ENCODE results near the gene GMIP.
"Not testable (repeated sequence)": the region's sequence is repeated elsewhere in the genome, so short reads cannot be mapped to it uniquely, and the experiment has no call there.

GMIP gene

GRCh38 chr19:19610376-19611202, 32.9 kb downstream of the GMIP start:
- no peak for DNase-seq (ENCODE audit: low read depth in 1 of 2, low spot score in 1 of 2)

DNA sequence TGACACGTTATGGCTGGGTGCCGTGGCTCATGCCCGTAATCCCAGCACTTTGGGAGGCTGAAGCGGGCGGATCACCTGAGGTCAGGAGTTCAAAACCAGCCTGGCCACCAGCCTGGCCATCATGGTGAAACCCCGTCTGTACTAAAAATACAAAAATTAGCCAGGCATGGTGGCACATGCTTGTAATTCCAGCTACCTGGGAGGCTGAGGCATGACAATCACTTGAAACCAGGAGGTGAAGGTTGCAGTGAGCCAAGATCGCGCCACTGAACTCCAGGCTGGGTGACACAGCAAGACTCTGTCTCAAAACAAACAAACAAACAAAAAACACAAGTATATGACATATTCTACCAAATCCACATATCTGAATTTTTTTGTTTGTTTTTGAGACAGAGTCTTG, 36.8 kb downstream of the GMIP start:
- DNase-seq (ENCODE audit: low read depth in 1 of 2, low spot score in 1 of 2): not testable (repeated sequence)

GRCh38 chr19:19606021-19606420, 37.4 kb downstream of the GMIP start:
- peak in 1 of 2 donors; percentile 24 for DNase-seq (ENCODE audit: low read depth in 1 of 2, low spot score in 1 of 2)

DNA sequence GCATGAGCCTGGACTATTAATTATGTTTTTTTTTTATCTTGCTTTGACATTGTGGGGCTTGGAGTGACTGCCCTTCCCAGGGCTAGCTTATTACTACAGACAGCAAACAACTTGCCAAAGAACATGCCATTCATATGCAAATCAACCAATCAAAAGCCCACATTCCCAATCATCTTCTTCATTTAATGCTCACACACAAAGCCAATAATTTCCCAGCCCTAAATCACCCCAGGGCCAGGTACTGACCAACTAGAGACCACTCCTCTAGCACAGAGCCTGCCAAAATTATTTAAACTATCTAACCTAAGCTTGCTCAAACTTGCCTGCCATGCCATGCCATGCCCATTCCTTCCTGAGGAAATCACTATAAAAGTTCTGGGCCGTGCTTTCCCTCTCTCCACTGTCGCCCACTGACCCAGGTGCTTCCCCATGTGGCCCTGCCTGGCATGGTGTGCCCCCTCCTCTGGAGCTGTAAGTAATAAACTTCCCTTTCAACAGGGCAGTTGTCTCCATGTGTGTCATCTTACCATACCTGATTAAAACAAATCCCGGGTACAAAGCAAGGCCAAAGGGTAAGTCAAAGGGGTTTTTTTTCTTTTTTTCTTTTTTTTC, 40.6 kb downstream of the GMIP start:
- no peak for DNase-seq (ENCODE audit: low read depth in 1 of 2, low spot score in 1 of 2)

GRCh38 chr19:19602136-19602712, 41.2 kb downstream of the GMIP start:
- no peak for DNase-seq (ENCODE audit: low read depth in 1 of 2, low spot score in 1 of 2)

DNA sequence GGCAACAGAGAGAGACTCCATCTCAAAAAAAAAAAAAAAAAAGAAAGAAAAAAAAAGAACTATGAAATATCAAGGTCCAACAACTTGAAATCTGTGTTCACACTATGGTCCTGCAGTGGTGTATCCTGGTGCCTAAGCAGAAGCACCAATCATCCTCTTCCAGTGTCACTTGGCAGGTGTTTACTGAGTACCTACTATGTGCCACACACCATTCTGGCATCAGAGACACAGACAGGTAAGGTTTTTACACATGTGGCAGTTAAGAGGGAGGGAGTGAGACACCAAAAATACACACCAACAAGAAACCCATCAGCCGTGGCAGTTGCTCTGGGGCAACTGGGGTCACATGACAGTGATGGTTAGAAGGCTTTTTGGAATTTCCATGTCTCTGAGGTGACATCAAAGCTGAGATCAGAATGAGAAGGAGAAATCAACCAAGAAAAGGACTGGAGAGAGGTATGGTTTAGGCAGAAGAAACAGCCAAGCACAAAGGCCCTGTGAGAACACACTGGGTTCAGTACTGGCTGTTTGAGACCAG, 42.6 kb downstream of the GMIP start:
- DNase-seq (ENCODE audit: low read depth in 1 of 2, low spot score in 1 of 2): no peak

- DNase-seq (ENCODE audit: low read depth in 1 of 2, low spot score in 1 of 2): peak in 1 of 2 donors; percentile 39
Observed at GRCh38 chr19:19598728-19599451, 44.6 kb downstream of the GMIP start.

DNA sequence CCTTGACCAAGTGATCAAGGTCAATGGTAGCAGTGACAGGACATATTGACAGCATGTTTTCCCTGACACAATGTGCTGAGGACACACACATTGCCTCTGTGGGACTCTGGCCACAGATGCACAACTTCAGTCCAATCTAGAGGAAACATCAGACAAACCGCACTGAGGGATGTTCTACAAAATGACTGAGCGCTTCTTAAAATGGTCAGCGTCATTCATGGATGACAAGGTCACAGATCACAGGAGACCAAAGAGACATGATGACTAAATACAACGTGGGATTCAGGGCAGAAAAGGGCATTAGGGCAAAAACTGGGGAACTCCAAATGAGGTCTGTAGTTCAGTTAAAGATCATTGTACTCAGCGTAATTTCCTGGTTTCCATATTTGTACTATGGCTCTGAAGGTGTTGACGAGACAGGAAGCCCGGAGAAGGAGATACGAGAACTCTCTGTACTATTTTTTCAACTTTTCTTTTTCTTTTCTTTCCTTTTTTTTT, 45.6 kb downstream of the GMIP start:
- peak in 1 of 2 donors; percentile 26 for DNase-seq (ENCODE audit: low read depth in 1 of 2, low spot score in 1 of 2)

DNA sequence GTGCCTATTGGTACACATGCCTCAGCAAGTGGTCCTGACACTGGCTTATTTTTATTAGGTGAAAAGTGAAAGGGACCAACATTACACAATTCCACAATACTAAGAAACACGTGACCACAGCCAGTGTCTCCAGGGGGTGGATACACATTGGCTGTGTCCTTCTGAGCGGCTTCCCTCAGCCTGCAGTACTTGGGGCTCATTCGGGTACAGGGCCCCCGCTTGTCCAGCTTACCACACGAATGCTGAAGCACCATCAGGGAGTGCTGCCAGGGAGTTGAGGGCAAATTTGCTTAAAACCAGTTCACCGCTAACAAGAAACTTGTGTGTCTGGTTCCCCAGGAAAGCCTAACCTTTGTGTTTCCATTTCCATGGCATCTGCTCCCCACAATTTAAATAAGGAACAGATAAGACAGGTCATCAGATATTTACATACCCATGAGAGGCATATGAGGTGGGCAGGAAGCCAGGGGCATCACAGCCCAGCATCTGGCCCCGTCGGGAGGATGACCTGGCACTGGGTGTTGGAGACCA, 48.2 kb downstream of the GMIP start:
- no peak for DNase-seq (ENCODE audit: low read depth in 1 of 2, low spot score in 1 of 2)

DNA sequence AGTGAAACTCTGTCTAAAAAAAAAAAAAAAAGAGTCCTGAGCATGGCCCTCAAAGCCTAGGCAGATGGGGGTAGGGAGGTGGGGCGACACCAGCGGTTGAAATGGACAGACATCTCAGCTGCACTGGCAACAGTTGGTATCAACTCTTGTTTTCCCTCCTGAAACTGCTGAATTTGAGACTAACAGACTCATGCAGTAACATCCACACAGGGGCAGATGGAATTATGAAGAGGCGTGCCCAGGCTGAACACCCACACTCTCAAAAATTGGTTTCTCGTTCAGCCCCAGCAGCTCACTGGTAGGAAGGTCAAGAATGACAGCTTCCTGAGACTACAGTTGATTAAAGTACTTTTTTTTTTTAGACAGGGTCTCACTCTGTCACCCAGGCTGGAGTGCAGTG, 49.1 kb downstream of the GMIP start:
- no peak for DNase-seq (ENCODE audit: low read depth in 1 of 2, low spot score in 1 of 2)

GRCh38 chr19:19592690-19593089, 50.8 kb downstream of the GMIP start:
- DNase-seq (ENCODE audit: low read depth in 1 of 2, low spot score in 1 of 2): no peak

DNA sequence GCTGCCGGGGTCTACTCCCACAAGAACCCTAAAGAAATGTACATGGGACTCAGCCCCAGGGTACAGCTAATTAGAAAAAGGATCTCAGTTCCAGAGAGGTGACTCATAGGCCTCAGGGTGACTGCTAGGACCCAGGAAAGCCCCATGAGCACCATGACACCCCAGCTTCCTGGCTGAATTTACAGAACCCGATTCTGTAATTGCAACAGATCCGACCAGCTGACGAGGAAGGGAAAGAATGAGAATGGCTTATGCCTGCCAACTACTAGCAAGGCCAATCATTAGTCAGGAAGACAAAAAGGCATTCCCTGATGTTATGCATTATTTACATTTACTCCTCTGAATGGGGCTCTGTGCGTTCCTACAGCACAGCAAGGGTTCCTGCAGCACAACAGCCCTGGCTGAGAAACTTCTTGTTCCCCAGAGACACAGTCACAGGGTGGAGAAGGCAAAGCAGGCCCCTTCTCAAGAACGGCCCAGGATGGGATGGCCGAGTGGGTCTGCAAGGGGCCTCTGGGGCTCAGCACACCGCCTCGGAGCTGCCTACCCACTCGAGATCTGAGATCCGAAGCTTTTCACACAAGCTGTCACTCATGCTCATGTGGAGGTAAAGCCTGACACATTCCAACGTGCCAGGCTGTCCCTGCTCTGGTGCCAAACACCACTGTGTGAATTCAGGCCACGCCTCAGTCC, 52.2 kb downstream of the GMIP start:
- DNase-seq (ENCODE audit: low read depth in 1 of 2, low spot score in 1 of 2): peak; percentile 29 to 42

GRCh38 chr19:19588546-19588945, 54.9 kb downstream of the GMIP start:
- DNase-seq (ENCODE audit: low read depth in 1 of 2, low spot score in 1 of 2): no peak

DNA sequence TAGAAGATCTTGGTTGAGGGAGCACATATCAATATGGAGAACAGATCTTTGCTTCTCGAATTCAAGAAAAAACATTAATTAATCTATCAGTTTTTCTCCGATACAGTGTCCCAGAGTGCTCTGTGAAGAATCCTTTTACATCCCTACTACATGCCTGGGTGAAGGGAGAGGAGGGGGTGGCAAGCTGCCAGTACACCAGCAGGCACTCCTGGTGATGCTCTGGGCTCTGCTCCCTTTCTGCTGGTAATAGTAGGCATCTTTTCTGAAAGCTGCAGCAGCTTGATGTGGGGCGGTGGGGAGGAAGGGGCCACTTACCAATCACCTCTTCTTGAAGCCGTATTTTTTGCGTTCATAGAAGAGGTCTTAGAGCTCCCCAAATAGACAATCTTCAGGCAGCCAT, 55.7 kb downstream of the GMIP start:
- no peak for DNase-seq (ENCODE audit: low read depth in 1 of 2, low spot score in 1 of 2)

- DNase-seq (ENCODE audit: low read depth in 1 of 2, low spot score in 1 of 2): no peak
Observed at GRCh38 chr19:19584356-19584755, 59.1 kb downstream of the GMIP start.

DNA sequence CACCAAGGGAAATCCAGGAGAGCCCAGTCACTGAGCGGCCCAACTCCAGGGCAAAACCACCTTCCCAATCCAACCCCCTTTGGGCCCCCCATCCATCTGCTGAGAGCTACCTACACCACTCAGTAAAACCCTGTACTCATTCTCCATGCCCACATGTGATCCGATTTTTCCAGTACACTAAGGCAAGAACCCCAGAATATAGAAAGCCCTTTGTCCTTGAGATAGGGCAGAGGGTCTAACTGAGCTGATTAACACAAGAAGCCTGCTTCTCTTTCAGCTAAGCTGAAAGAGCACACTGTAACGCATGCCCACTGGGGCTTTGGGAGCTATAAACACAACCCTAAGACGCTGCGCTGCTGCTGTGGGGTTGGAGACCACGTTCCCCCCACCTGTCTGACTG, 61.0 kb downstream of the GMIP start:
- no peak for DNase-seq (ENCODE audit: low read depth in 1 of 2, low spot score in 1 of 2)

DNA sequence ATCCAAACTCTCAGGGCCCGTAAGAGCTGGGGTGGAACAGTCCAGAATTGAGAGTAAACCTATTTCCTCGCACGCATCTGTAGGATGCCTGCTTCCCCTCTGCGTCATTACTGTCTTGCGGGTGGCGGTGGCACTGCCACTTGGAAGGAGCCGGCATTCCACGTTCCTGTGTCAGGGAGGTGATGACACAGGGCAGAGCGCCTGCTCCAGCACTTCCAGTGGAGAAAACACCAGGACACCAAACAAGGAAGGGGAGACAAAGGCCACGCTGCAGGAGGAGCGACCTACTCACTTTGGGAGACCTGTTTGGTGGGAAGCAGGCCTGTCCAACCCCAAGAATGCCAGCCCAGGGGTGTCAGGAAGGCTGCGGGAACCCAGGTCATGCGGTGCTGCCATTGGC, 62.1 kb downstream of the GMIP start:
- no peak for DNase-seq (ENCODE audit: low read depth in 1 of 2, low spot score in 1 of 2)

GRCh38 chr19:19580418-19580817, 63.0 kb downstream of the GMIP start:
- no peak for DNase-seq (ENCODE audit: low read depth in 1 of 2, low spot score in 1 of 2)

DNA sequence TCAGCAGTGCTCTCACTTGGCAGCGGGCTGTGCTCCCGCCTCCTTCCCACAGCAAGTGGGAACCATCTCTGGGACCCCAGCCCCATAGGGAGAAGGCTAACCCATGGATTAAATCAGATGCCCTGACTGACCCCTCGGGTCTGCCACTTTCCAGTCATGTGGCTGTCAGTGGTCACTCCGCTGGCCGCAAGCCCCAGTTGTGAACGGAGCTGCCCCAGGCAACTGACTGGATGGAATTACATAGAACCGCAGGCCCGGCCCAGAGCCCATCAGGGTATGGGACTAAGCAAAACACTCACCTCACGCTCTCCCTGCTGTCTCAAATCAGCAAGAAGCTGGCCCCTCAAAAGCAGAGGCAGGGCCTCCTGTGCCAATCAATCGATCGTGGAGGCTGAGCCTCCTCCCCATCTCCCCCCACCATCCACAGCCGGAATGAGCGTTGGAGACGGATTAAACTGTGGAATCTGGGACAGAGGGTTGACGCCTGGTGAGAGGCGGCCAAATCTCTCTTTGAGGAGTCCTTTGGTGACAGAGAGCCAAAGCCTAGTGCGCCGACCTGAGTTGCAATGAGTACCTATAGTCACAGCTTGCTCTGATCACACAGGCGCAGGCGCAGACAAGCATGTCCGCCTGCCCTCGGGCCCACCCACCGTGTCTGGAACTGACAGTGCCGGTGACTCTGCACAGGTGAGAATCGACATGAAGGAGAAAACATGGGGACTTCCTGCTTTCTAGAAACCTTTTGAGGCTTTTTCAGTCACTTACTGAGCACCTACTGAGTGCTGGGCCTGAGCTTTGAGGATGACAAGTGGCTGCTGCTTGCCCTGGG, 63.7 kb downstream of the GMIP start:
- DNase-seq (ENCODE audit: low read depth in 1 of 2, low spot score in 1 of 2): no peak

Data from stimulated activated CD4-positive, alpha-beta T cell treated with anti-CD3 and anti-CD28 coated beads, Interleukin-15, amount 100 ng/mL, for 1 hour (primary cell).